Liver (tissue), 9 donors: Measurements from ENCODE around the gene SLC12A9. TPM values are rescaled to one million over a fixed set of nuclear protein-coding genes. Genes with fewer than 3 reads are reported as not detected.
A peak's percentile ranks its signal among the peaks of the same experiment; 100 is the strongest.

ENCODE experiments used
- DNase-seq: peaks from one replicate; pipeline ENCODE4 v3.0.0-alpha.2; 2017; ENCODE audit warnings: low spot score
- H3K27ac ChIP-seq, 2 donors: one replicate each; pipeline ENCODE4 v1.7.0; 2013; ENCODE audit warnings: inconsistent platforms in 2 of 2, low read length in 2 of 2, control low read depth in 1 of 2, low read depth in 1 of 2, mild to moderate bottlenecking in 1 of 2
- H3K27me3 ChIP-seq, 4 donors: one replicate each; pipeline versions ENCODE4 v1.6.1 to v1.7.0; 2013; ENCODE audit warnings: low read length in 3 of 4, inconsistent platforms in 1 of 4, mild to moderate bottlenecking in 1 of 4, moderate library complexity in 1 of 4; ENCODE audit not compliant: control insufficient read depth in 4 of 4, insufficient read depth in 4 of 4
- H3K36me3 ChIP-seq, 4 donors: one replicate each; pipeline versions ENCODE4 v1.6.1 to v1.7.0; 2013; ENCODE audit warnings: low read length in 3 of 4, mild to moderate bottlenecking in 3 of 4, low read depth in 1 of 4, moderate library complexity in 1 of 4; ENCODE audit not compliant: control insufficient read depth in 4 of 4, insufficient read depth in 3 of 4
- H3K4me1 ChIP-seq, 4 donors: one replicate each; pipeline versions ENCODE4 v1.6.1 to v1.7.0; 2013; ENCODE audit warnings: low read length in 3 of 4, mild to moderate bottlenecking in 3 of 4, moderate library complexity in 1 of 4; ENCODE audit not compliant: control insufficient read depth in 4 of 4, insufficient read depth in 4 of 4
- H3K4me3 ChIP-seq, 3 donors: one replicate each; pipeline versions ENCODE4 v1.6.1 to v1.7.0; 2013; ENCODE audit warnings: low read length in 3 of 3, control low read depth in 1 of 3, low read depth in 1 of 3, mild to moderate bottlenecking in 1 of 3
- H3K9ac ChIP-seq, 2 donors: one replicate each; pipeline ENCODE4 v1.7.0; 2013; ENCODE audit warnings: low read length in 2 of 2, mild to moderate bottlenecking in 2 of 2, moderate library complexity in 2 of 2, control low read depth in 1 of 2, low read depth in 1 of 2
- H3K9me3 ChIP-seq, 4 donors: one replicate each; pipeline versions ENCODE4 v1.6.1 to v1.7.0; 2013; ENCODE audit warnings: low read length in 3 of 4; ENCODE audit not compliant: control insufficient read depth in 4 of 4
- ATF3 ChIP-seq: IDR thresholded peaks from 2 replicates; pipeline ENCODE4 v1.6.1; 2016; ENCODE audit warnings: antibody characterized with exemption
- EGR1 ChIP-seq, 2 donors: IDR thresholded peaks; 2 replicates each; pipeline ENCODE4 v1.6.1; 2016 to 2018; ENCODE audit warnings: antibody characterized with exemption in 2 of 2, low read depth in 2 of 2
- FOXA1 ChIP-seq: IDR thresholded peaks from 2 replicates; pipeline ENCODE4 v1.6.1; 2016; ENCODE audit warnings: antibody characterized with exemption
- FOXA2 ChIP-seq: IDR thresholded peaks from 2 replicates; pipeline ENCODE4 v1.6.1; 2016; ENCODE audit warnings: antibody characterized with exemption
- GABPA ChIP-seq, 2 donors: IDR thresholded peaks in 1 of 2; conservative IDR thresholded peaks in 1 of 2; 2 replicates each; pipeline ENCODE4 v1.6.1; 2016; ENCODE audit warnings: antibody characterized with exemption in 2 of 2, mild to moderate bottlenecking in 1 of 2, moderate library complexity in 1 of 2
- HNF4A ChIP-seq, 2 donors: conservative IDR thresholded peaks; 2 replicates each; pipeline ENCODE4 v1.6.1; 2016; ENCODE audit warnings: antibody characterized with exemption in 2 of 2, mild to moderate bottlenecking in 2 of 2
- HNF4G ChIP-seq: IDR thresholded peaks from 2 replicates; pipeline ENCODE4 v1.6.1; 2016; ENCODE audit warnings: antibody characterized with exemption
- JUND ChIP-seq, 2 donors: IDR thresholded peaks; 2 replicates each; pipeline ENCODE4 v1.6.1; 2016; ENCODE audit warnings: antibody characterized with exemption in 2 of 2
- NR2F2 ChIP-seq: IDR thresholded peaks from 2 replicates; pipeline ENCODE4 v1.6.1; 2016; ENCODE audit warnings: antibody characterized with exemption
- RAD21 ChIP-seq, 2 donors: IDR thresholded peaks; 2 replicates each; pipeline ENCODE4 v1.6.1; 2016; ENCODE audit warnings: antibody characterized with exemption in 2 of 2, mild to moderate bottlenecking in 2 of 2
- RXRA ChIP-seq, 2 donors: IDR thresholded peaks; 2 replicates each; pipeline ENCODE4 v1.6.1; 2017 to 2018; ENCODE audit warnings: antibody characterized with exemption in 2 of 2, mild to moderate bottlenecking in 1 of 2
- SP1 ChIP-seq: IDR thresholded peaks from 2 replicates; pipeline ENCODE4 v1.6.1; 2018; ENCODE audit warnings: antibody characterized with exemption, mild to moderate bottlenecking
- TAF1 ChIP-seq: conservative IDR thresholded peaks from 2 replicates; pipeline ENCODE4 v1.6.1; 2016; ENCODE audit warnings: antibody characterized with exemption, mild to moderate bottlenecking
- YY1 ChIP-seq: IDR thresholded peaks from 2 replicates; pipeline ENCODE4 v1.6.1; 2016; ENCODE audit warnings: antibody characterized with exemption, mild to moderate bottlenecking
- ZBTB33 ChIP-seq: IDR thresholded peaks from 2 replicates; pipeline ENCODE4 v1.6.1; 2016; ENCODE audit warnings: antibody characterized with exemption
- WGBS: extraction: QIAGEN DNeasy Blood & Tissue Kit; methylation state at CpG from one replicate; pipeline ENCODE4 v1.1.7; 2013; 5-methylcytosine and 5-hydroxymethylcytosine counted together
- polyA plus RNA-seq, 2 donors: library from polyadenylated mRNA; stranded (reverse) in 1 of 2; unstranded in 1 of 2; fragments of 200-250 nt in 1 of 2; fragments of >200 nt in 1 of 2; fragmentation: Nextera tagmentation in 1 of 2; extraction: Ambion mirVana in 1 of 2; gene quantifications; one replicate each; pipeline versions ENCODE4 v1.2.1 to v1.2.3, GENCODE V29; 2013 to 2015
- total RNA-seq, 2 donors: library from RNA; depleted of rRNA; stranded (reverse); fragments of >200 nt; gene quantifications; one replicate each; pipeline ENCODE4 v1.2.3, GENCODE V29; 2014
- TF ChIP-seq, protein P1 (sequence below): IDR thresholded peaks from 2 replicates; pipeline ENCODE4 v1.6.1; 2016; ENCODE audit warnings: antibody characterized with exemption
- TF ChIP-seq, protein P2 (sequence below): IDR thresholded peaks from 2 replicates; pipeline ENCODE4 v1.6.1; 2016; ENCODE audit warnings: antibody characterized with exemption, mild to moderate bottlenecking
- TF ChIP-seq, protein P3 (sequence below): fragments of 150-350 bp; IDR thresholded peaks from 2 replicates; pipeline ENCODE4 v1.5.1; 2017; ENCODE audit warnings: improper control_type of control experiment, low read depth, low read length; ENCODE audit not compliant: missing input control
- donor health status: healthy.
- donor health status: healthy.
- donor health status: healthy.
- donor health status: healthy.
- donor health status: healthy.

SLC12A9 gene
- total and polyA plus RNA-seq, 4 donors: 1.8 to 17.2 (median 9.4) TPM

- DNase-seq: peak; percentile 40
- H3K4me1 ChIP-seq: peaks cover 4 to 20% (median 7%) of the 10 kb centered on the region in 4 donors
- 48% methylated on average over 15 of the region's 15 CpGs for WGBS
Observed at GRCh38 chr7:100914208-100914878, 61.8 kb downstream of the SLC12A9 start.

More at GRCh38 chr7:100914208-100914878, 61.8 kb downstream of the SLC12A9 start:
- H3K9ac ChIP-seq: peak overlapping the region in 1 of 2 donors; percentile 67
- peak overlapping the region; percentile 88 to 91 for H3K27ac ChIP-seq
- H3K4me3 ChIP-seq: no peak overlapping the region
- peak in 1 of 2 donors; percentile 69 for TF ChIP-seq GABPA (IDR thresholded peaks at IDR 0.05 in 1 of 2, conservative IDR thresholded peaks at IDR 0.05 in 1 of 2)
- TF ChIP-seq FOXA1: peak; percentile 93
- TF ChIP-seq NR2F2: peak; percentile 83
- peak; percentile 83 for TF ChIP-seq ATF3
- TF ChIP-seq HNF4G: peak; percentile 100
- peak; percentile 99 for TF ChIP-seq HNF4A (conservative IDR thresholded peaks at IDR 0.05)
- TF ChIP-seq JUND (IDR thresholded peaks at IDR 0.05): peak; percentile 93 to 97
- peak; percentile 99 for TF ChIP-seq SP1
- peak; percentile 95 to 96 for TF ChIP-seq EGR1 (IDR thresholded peaks at IDR 0.05; ENCODE audit: low read depth in 2 of 2)
- no peak for TF ChIP-seq TAF1
- peak; percentile 98 to 99 for TF ChIP-seq RXRA (IDR thresholded peaks at IDR 0.05)
- TF ChIP-seq RAD21 (IDR thresholded peaks at IDR 0.05): peak; percentile 51 to 66
- TF ChIP-seq, protein P1, sequence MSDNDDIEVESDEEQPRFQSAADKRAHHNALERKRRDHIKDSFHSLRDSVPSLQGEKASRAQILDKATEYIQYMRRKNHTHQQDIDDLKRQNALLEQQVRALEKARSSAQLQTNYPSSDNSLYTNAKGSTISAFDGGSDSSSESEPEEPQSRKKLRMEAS: peak; percentile 99
- TF ChIP-seq YY1: peak; percentile 91
- TF ChIP-seq, protein P2, sequence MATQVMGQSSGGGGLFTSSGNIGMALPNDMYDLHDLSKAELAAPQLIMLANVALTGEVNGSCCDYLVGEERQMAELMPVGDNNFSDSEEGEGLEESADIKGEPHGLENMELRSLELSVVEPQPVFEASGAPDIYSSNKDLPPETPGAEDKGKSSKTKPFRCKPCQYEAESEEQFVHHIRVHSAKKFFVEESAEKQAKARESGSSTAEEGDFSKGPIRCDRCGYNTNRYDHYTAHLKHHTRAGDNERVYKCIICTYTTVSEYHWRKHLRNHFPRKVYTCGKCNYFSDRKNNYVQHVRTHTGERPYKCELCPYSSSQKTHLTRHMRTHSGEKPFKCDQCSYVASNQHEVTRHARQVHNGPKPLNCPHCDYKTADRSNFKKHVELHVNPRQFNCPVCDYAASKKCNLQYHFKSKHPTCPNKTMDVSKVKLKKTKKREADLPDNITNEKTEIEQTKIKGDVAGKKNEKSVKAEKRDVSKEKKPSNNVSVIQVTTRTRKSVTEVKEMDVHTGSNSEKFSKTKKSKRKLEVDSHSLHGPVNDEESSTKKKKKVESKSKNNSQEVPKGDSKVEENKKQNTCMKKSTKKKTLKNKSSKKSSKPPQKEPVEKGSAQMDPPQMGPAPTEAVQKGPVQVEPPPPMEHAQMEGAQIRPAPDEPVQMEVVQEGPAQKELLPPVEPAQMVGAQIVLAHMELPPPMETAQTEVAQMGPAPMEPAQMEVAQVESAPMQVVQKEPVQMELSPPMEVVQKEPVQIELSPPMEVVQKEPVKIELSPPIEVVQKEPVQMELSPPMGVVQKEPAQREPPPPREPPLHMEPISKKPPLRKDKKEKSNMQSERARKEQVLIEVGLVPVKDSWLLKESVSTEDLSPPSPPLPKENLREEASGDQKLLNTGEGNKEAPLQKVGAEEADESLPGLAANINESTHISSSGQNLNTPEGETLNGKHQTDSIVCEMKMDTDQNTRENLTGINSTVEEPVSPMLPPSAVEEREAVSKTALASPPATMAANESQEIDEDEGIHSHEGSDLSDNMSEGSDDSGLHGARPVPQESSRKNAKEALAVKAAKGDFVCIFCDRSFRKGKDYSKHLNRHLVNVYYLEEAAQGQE: peak; percentile 84
- peak; percentile 96 for TF ChIP-seq ZBTB33
- peak; percentile 93 for TF ChIP-seq FOXA2
- TF ChIP-seq, protein P3, sequence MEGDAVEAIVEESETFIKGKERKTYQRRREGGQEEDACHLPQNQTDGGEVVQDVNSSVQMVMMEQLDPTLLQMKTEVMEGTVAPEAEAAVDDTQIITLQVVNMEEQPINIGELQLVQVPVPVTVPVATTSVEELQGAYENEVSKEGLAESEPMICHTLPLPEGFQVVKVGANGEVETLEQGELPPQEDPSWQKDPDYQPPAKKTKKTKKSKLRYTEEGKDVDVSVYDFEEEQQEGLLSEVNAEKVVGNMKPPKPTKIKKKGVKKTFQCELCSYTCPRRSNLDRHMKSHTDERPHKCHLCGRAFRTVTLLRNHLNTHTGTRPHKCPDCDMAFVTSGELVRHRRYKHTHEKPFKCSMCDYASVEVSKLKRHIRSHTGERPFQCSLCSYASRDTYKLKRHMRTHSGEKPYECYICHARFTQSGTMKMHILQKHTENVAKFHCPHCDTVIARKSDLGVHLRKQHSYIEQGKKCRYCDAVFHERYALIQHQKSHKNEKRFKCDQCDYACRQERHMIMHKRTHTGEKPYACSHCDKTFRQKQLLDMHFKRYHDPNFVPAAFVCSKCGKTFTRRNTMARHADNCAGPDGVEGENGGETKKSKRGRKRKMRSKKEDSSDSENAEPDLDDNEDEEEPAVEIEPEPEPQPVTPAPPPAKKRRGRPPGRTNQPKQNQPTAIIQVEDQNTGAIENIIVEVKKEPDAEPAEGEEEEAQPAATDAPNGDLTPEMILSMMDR: no peak
- H3K36me3 ChIP-seq: no peaks in the 10 kb centered on the region
- H3K9me3 ChIP-seq: no peaks in the 10 kb centered on the region
- H3K27me3 ChIP-seq: no peaks in the 10 kb centered on the region
